ENCODE data around the gene CACNA2D3.
"Not testable (repeated sequence)": the region's sequence is repeated elsewhere in the genome, so short reads cannot be mapped to it uniquely, and the experiment has no call there.

Gene CACNA2D3

GRCh38 chr3:54122324-54123002 lies at the start of gene CACNA2D3:
Gene CACNA2D3 (plus strand): TSS chr3:54122552.
- DNase-seq (ENCODE audit: low spot score) = peak; percentile 23

GRCh38 chr3:54073386-54073785 lies 49.0 kb upstream of the CACNA2D3 start:
- no peak for DNase-seq (ENCODE audit: low spot score)

GRCh38 chr3:54079314-54079713 lies 43.0 kb upstream of the CACNA2D3 start:
- DNase-seq (ENCODE audit: low spot score) = no peak

- DNase-seq (ENCODE audit: low spot score) = no peak
Observed at GRCh38 chr3:54079730-54080325, 42.5 kb upstream of the CACNA2D3 start.

- DNase-seq (ENCODE audit: low spot score) = no peak
Observed at GRCh38 chr3:54083921-54084320, 38.4 kb upstream of the CACNA2D3 start.

- no peak for DNase-seq (ENCODE audit: low spot score)
Observed at GRCh38 chr3:54085936-54086335, 36.4 kb upstream of the CACNA2D3 start.

- DNase-seq (ENCODE audit: low spot score) = no peak
Observed at GRCh38 chr3:54086652-54087405, 35.5 kb upstream of the CACNA2D3 start.

GRCh38 chr3:54087581-54088410 lies 34.6 kb upstream of the CACNA2D3 start:
- no peak for DNase-seq (ENCODE audit: low spot score)

- DNase-seq (ENCODE audit: low spot score) = no peak
Observed at GRCh38 chr3:54093491-54094248, 28.7 kb upstream of the CACNA2D3 start.

- no peak for DNase-seq (ENCODE audit: low spot score)
Observed at GRCh38 chr3:54094926-54095325, 27.4 kb upstream of the CACNA2D3 start.

- no peak for DNase-seq (ENCODE audit: low spot score)
Observed at GRCh38 chr3:54099381-54099780, 23.0 kb upstream of the CACNA2D3 start.

GRCh38 chr3:54104084-54104483 lies 18.3 kb upstream of the CACNA2D3 start:
- no peak for DNase-seq (ENCODE audit: low spot score)

GRCh38 chr3:54116129-54116528 lies 6.2 kb upstream of the CACNA2D3 start:
- not testable (repeated sequence) for DNase-seq (ENCODE audit: low spot score)

- DNase-seq (ENCODE audit: low spot score) = no peak
Observed at GRCh38 chr3:54120657-54121413, 1.5 kb upstream of the CACNA2D3 start.

- no peak for DNase-seq (ENCODE audit: low spot score)
Observed at GRCh38 chr3:54121414-54122323, 683 bp upstream of the CACNA2D3 start.

GRCh38 chr3:54123003-54123775 lies 837 bp downstream of the CACNA2D3 start:
- DNase-seq (ENCODE audit: low spot score) = no peak

- no peak for DNase-seq (ENCODE audit: low spot score)
Observed at GRCh38 chr3:54123776-54124196, 1.4 kb downstream of the CACNA2D3 start.

GRCh38 chr3:54125300-54125699 lies 2.9 kb downstream of the CACNA2D3 start:
- no peak for DNase-seq (ENCODE audit: low spot score)

- DNase-seq (ENCODE audit: low spot score) = no peak
Observed at GRCh38 chr3:54126551-54126950, 4.2 kb downstream of the CACNA2D3 start.
